Astrocyte (in vitro differentiated cells and primary cell): Measurements from ENCODE around the gene P2RX1.

ENCODE experiments used
- EZH2 ChIP-seq: IDR thresholded peaks from 2 replicates; pipeline ENCODE4 v1.6.1; 2012; ENCODE audit warnings: mild to moderate bottlenecking, low read length, inconsistent platforms; ENCODE audit not compliant: insufficient read depth
- TF ChIP-seq, protein P1 (sequence below): IDR thresholded peaks from 2 replicates; pipeline ENCODE4 v1.5.1; 2011; ENCODE audit warnings: low read depth, mild to moderate bottlenecking, inconsistent platforms, low read length, moderate library complexity; ENCODE audit not compliant: insufficient read depth

DNA sequence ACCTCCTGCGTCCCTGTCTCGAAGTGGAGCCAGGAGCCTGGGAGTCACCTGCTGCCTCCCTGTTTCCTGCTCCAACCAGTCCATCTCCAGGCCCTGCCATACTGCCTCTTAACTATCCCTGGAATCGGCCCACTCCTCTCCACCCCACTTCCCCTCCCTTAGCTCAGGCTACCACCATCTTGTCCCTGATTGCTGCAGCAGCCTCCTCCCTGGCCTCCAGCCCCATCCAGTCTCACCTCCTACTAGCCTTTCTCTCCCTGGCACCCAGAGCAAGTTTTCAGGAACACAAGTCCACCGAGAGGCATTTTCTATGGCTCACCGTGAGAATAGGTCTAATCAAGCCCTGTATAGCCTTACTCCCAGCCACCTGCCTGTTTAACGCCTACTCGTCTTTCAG lies 22.5 kb downstream of the P2RX1 start:
- TF ChIP-seq EZH2 = no peak
- TF ChIP-seq, protein P1, sequence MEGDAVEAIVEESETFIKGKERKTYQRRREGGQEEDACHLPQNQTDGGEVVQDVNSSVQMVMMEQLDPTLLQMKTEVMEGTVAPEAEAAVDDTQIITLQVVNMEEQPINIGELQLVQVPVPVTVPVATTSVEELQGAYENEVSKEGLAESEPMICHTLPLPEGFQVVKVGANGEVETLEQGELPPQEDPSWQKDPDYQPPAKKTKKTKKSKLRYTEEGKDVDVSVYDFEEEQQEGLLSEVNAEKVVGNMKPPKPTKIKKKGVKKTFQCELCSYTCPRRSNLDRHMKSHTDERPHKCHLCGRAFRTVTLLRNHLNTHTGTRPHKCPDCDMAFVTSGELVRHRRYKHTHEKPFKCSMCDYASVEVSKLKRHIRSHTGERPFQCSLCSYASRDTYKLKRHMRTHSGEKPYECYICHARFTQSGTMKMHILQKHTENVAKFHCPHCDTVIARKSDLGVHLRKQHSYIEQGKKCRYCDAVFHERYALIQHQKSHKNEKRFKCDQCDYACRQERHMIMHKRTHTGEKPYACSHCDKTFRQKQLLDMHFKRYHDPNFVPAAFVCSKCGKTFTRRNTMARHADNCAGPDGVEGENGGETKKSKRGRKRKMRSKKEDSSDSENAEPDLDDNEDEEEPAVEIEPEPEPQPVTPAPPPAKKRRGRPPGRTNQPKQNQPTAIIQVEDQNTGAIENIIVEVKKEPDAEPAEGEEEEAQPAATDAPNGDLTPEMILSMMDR = no peak
